M059J (cell line): Measurements from ENCODE around the gene SLC27A2. TPM values are rescaled to one million over a fixed set of nuclear protein-coding genes. Genes with fewer than 3 reads are reported as not detected.

Experiments
- DNase-seq: peaks from one replicate; pipeline ENCODE4 v3.0.0-alpha.2; 2012; ENCODE audit warnings: low read depth
- total RNA-seq: library from RNA; depleted of rRNA; stranded (reverse); fragments of >200 nt; shearing (Covaris generic); gene quantifications from 2 replicates; pipeline ENCODE4 v1.2.3, GENCODE V29; 2014

The SLC27A2 gene
- total RNA-seq, 1 experiment from 2014 or later, result 60.3 TPM

DNA sequence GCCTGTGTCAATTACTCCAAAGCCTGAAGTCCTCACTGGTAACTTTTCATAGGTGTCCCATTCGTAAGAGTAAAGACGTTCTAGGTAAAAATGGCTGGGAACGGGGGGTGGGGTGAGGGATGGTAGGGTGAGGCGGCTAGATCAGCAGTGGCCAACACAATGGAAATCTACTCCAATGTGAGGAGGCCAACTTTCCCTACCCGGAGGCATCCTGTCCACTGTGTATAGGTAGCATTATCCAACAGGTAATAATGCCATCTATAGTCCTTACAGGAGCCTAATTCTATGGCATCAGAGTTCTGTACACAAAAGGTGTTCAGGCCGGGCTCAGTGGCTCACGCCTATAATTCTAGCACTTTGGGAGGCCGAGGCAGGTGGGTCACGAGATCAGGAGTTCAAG, 54.4 kb downstream of the SLC27A2 start:
- no peak for DNase-seq

DNA sequence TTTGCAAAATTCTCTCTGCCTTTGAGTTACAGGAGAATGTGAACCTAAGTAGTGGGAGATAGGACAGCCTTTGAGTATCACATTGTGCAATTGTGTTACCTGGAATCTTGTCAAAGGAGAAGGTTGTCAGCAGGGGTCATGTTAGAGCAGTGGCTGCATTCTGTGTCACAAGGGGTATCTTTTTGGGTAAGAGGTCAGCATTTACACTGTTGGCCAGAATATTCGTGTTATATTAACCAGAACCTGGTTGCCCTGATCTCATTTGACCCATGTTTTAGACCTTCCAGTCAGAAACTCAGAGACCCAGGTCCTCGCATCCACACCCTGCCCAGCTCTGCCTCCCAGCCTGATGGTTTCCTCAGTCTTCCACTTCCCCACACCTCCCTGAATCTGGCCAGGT, 56.3 kb downstream of the SLC27A2 start:
- no peak for DNase-seq

DNA sequence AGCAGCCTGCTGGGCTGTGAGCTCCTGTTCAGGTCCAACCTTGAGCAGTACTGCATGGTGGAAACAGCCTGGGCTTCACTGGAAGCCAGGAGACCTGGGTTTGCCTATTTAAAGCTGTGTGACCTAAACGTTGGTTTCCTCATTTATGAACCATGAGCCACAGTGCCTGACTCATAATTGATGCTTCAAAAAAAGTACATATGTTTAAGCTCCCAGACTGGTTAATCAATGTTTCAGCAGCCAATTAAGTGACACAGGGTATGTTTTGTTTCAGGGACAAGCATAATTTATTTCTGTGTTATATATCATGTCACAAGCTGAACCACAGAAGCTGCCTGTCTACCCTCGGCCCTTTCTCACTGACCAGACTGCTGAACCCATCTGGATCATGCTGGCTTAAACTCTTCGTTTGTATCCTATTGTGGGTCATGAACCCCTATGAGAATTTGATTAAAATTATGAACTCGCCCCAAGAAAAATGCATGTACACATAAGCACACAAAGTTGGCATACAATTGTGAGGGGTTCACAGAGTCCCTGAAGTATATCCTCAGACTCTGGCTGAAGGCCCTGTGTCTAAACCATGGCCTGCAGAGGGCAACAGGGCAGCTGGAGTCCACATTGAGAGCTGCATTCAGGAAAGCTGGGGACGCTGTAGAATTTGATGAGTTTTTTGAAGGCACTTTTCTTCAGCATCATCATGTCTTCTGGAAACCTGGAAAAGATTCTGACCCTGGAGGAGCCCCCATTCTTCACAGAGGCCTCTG, 59.9 kb downstream of the SLC27A2 start:
- DNase-seq, result peak; percentile 53

DNA sequence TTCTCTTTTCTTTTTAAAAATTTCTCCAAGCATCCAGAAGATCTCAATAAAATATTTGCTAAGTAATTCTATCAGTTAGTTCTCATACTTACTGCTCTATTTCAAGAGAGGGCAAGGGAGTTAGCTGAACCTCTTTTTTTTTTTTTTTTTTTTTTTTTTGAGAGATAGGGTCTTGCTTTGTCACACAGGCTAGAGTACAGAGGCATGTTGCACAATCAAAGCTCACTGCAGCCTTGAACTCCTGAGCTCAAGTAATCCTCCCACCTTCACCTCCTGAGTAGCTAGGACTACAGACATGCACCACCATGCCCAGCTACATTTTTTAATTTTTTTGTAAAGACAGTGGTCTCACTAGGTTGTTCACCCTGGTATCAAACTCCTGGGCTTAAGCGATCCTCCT, 62.2 kb downstream of the SLC27A2 start:
- DNase-seq, result no peak

DNA sequence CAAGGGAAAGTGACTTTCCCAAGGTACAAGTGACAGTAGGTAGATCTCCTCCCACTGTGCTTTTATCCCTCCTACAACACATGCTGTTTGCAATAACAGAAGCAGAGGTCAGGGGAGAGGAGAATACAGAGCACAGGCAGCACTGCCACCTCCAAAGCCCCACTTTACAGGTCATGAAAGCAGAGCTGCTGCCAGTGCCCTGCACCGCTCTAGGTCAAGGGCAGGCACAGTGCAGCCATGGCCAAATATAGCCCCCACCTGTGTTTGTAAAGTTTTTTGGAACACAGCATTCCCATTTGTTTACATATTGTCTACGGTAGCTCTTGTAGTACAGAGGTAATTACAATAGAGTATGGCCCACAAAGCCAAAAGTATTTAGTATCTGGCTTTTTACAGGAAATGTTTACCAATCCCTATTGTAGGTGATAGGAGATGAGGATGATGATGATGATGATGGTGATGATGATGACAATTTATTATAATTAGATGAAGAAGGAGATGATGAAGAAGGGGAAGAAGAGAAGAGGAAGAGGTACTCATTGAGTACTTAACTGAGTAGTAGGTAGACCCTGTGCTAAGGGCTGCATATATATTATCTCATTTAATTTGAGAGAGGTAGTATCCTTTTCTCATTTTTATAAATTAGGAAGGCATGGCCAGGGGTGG, 63.1 kb downstream of the SLC27A2 start:
- no peak for DNase-seq

DNA sequence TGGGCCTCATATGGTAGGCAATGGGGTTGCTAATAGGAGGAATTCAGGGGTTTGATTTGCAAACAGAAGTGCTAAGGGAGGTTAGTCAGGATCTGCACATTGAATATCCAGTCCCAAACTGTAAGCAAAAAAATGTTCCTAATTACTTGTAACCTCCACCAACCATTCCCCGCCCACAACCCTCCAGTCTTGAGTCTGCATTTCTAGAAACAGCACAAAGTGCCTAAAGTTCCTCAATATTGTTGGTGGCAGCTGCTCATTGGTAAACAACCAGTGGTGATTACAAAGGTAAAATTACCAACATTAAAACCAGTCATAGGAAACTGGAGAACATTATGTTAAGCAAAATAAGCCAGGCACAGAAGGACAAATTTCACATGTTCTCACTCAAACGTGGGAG, 64.6 kb downstream of the SLC27A2 start:
- DNase-seq, result no peak

DNA sequence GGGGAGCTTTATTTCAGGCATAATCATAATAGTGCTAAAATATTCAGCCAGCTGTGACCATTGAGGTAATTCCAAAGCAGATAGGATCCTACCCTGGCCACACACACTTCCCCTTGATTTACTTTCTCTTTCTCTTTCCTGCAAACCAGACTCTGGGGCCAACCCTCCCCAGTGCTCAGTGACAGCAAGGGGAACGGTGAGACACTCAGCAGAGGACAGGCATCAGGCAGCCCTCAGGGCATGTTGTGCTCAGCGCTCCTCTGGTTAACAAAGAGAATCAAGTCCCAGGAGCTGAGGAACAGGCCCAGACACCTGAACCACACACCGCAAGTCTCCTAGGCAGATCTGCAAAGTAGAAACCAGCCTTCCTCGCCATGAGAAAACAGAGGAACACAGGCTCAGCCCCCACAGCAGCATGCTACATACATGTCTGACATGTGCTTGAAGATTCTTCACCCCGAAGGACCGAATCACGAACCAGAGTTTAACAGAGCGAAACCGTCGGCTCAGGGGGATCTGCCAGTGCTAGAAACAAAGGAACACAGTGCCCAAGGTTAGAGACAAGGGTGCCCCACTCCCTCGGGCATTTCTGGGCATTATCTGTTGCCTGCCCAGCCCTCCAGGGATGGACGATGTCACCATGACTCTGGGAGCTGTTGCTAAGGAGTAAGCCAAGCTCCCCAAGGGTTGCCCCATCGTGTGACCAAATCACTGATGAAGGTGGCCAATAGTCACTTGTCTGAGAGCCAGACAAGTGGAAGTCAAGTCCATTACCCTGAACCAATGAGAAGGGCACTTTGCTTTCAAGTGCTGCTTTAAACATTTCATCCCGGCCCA, 66.0 kb downstream of the SLC27A2 start:
- DNase-seq, result peak; percentile 86

DNA sequence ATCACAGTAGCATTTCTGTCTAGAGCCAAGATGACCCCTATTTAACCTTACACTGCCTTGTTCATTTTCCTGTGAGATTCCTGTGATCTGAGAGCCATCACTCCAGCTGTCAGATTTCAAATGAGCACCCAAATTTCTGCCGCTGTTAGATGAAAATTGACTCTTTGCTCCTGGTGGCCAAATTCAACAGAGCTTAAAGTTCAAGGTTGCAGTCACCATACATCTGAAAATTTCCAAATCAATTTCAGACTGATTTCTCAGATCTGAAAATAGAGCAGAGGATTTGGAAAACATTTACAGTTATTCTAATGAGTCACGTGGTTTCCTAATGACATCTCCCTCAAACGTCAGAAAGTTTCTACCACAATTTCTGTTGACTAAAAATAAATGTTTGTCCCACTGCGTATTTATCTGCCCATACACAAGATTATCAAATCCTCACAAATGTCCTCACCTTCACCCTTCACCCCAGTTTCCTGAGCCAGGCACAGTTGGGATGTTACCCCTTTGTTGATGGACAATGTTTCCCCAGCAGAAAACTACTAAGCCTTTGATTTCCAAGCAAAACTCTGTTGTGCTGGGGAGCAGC, 67.1 kb downstream of the SLC27A2 start:
- peak; percentile 17 for DNase-seq

DNA sequence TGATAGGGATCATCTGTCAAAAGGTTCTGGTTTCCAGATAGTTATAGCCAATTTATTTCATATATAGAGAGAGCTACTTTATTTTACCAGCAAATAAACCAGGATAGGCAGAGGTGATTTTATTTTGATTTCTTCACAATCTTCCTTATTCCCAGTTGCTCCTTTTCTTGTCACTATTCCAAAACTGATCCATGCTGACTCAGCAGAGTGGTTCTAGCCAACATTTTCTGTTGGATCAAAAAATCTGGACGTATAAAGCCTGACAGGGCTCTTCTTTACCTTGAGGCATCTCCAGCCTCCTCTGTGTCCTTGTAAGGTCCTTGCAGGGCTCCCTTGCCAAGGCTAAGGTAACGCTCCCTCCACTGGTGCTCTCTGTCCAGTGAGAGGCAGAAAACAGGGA, 67.7 kb downstream of the SLC27A2 start:
- DNase-seq, result no peak

DNA sequence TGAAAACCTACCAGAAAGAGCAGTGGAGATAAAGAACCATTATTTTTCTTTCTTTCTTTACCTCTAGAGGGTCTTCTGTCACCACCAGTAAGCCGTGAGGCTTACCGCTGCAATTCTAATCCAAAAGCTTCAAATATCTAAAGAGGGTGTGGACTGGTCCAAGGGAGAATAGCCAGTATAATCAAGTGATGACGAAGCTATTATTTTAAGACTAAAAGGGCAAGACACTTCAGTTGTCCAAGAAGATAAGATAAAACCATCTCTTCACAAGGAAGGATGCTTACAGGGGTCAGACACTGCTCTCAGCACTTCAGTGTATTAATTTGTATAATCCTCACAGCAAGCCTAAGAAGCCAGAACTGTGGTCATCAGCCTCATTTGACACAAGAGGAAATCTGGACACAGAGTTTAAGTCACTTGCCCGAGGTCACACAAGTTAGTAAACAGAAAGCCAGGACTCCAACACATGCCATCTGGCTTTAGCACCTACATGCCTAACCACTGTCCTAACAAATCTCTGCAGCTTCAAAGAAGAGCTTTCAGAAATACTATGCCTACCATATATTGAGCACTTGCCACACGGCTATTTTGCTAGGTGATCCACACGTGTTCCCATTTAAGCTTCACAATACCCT, 68.9 kb downstream of the SLC27A2 start:
- DNase-seq, result peak; percentile 31

DNA sequence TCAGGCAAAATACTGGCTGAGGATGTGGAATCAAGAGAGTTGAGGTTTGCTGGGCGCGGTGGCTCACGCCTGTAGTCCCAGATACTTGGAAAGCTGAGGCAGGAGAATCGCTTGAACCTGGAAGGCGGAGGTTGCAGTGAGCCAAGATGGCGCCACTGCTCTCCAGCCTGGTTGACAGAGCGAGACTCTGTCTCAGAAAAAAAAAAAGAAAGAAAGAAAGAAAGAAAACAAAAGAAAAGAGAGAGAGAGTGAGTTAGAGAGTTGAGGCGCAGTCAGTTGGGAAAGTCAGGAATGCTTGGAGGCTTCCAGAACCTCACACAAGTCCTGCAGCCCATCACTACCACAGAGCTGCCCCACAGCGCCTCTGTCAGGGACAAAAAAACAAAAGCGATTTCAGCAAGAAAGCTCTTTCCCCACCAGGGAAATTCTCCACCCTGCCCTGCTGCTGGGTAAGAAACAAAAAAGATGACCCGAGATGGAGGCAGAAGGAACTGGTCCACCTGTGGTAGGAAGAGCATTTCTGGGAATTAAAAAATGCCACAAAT, 69.7 kb downstream of the SLC27A2 start:
- peak; percentile 30 for DNase-seq

DNA sequence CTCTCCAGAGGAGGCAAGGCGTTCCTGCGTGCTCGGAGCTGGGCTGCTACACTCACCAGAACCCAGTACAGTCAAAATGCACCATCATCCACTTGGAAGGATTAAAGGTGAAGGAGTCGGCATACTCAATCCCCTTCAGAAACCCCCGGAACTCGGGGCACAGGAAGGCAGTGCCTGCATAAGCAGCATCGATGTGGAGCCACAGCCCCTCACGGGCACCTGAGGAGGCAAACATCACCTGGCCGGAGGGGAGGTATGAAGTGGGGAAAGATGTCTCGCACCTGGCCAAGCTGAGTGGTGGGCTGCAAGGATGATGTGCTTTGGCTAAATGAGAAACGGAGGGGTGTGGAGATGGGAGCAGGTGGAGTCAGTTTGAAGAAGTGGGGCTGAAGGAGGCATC, 70.6 kb downstream of the SLC27A2 start:
- no peak for DNase-seq

DNA sequence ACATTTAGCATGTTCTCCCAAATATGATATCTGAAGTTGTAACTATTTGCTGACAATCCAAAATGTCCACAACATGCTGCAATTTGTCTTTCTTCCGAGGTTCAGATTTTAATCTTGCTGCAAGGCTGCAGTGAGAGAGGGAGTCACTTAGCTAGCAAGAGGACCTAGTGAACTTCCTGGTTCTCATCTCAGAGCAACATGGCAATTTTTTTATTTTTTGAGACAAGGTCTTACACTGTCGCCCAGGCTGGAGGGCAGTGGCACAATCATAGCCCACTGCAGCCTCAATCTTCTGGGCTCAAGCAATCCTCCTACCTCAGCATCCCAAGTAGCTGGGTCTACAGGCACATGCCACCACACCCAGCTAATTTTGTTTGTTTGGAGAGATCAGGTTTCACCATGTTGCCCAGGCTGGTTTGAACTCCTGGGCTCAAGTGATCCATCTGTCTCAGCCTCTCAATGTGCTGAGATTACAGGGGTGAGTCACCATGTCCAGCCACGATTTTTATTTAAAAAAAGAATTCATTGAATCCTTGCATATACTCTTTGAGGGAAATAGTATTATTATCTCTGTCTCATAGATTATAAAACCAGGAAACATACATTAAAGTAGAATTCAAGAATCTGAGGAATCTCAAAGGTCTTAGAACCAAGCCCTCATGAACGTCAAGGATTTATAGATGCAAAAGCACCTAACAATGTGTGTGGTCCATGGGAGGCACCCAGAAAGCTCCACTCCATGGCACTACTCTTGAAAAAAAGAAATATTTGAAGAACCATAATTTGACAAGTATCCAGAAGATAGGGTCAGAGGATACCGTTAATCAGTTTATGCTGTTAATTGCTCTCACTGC, 74.4 kb downstream of the SLC27A2 start:
- peak; percentile 88 for DNase-seq

DNA sequence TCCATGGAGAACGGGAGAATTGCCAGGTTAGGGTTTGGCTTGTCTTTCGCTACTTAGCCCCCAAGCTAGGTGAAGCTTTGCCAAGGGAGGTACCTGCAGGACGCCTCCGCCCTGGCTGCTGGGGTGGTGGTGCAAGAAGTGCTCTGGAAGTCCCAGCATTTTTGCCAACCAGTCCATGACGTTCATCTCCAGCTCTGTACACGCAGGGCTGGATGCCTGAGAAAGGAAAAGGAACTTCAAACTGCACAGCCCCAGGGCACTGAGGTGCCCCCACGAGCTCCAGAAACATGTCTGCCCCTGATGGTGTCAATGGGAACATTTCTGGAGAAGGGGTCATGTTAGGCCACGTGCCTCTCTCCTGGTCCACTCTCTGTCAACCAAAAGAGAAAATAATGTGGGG, 75.3 kb downstream of the SLC27A2 start:
- no peak for DNase-seq

DNA sequence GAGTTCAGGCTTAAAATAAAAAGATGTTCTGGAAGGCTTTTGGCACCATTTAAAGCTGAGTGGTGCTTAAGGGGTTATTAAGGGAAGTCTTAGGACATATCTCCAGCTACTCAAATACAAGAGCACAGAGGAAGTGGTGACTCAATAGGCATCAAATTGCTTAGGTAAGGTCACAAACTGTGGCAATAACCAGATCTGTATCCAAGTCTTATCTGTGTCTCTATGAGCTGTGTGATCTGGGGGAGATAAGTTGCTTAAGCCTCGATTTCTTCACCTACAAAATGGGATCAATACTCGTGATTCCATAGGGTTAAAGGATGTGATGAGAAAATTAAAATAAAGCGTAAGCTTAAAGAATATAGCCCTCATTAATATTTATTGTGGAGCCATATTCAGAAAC, 75.9 kb downstream of the SLC27A2 start:
- DNase-seq, result peak; percentile 84

DNA sequence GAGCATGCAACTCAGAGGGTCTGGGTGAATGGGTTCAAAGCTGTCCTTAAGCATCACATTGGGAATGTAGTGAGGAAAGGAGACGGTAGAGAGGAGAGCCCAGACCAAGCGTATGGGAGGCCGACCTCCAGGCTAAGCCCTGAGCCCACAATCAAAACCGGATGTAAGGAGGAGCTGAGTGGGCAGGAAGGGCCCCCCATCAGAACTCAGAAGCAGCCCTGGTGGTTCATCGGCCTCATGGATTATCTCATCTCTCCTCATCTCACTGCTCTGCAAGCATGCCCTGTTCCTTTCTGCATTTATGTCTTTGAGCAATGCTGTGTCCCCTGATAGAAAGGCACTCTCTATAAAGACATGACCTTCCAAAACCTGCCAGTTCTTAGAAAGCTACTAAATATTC, 77.3 kb downstream of the SLC27A2 start:
- no peak for DNase-seq

DNA sequence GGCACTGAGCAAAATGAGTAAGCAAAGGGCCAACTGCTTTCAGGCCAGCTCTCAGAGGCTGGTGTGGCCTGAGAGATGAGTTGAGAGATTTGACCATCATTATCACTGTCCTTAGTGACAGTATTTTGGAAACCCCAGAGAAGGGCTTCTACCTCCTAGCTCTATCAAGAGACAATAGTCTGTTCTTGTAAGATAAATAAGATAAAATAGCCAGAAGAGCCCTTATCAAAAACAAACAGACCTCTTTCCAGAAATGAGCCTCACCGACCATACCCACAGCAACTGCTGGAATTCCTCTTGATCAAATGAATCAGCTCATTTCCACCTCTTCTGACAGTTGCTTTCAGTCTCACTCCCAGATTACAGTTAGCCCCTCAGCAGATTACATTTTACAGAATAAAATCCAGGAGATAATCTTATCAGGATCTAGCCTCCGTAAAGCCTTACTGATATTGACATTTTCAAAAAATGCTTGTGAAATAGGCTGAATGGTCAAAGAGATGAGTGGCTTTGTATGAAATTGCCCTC, 79.0 kb downstream of the SLC27A2 start:
- DNase-seq, result no peak

DNA sequence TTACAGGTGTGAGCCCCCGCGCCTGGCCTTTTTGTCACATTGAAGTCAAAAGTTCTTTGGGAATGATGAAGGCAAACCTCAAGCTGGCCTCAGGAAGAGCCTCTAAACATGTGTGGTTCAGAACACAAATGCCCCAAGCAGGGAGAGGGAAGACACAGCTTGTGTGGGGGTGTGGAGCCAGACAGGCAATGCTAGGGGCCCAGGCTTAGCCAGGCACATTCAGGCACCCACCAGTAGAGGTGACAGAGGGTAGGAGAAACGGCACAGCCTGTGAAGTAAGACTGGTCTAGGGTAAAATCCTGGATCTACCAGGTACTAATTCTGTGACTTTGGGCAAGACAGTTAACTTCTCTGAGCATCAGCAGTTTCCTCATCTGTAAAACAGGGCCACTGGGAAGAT, 80.0 kb downstream of the SLC27A2 start:
- DNase-seq, result no peak

DNA sequence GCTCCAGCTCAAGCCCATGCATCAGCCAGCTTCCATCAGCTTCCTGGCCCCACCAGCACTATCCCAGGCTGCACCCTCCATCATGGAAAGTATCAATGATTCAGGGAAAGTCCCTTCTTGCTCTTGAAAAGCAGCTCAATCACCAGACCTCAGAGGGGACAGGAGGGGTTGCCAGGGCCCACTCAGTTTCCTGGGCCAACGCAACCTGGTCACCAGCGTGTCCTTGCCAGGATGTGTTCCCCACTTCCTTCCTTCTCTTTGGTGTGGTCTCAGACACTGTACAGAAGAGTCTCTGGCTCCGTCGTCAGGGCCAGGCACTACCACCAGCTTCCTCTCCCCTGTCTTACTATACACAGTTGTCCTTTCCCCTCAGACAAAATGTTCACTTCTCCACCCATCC, 80.5 kb downstream of the SLC27A2 start:
- no peak for DNase-seq

DNA sequence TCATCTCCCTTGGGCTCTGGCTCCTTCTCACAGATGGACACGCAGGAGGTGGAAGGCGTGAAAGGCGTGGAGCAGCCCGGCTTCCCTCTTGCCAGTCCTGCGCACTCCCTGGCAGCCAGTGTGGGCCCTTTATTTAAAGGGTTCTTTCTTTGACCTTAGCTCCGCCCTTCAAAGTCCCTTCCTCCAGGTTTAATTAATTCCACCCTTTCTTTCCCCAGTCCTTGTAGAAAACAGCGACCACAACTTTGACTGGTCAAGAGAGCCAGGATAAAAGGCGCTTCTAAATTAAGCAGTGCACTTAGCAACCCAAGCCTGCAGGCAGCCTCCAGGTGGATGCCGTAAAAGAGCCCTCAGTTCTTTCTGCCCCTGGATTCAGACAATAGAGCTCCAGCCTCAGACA, 83.6 kb downstream of the SLC27A2 start, which contains the start of gene HDC:
HDC (minus strand) TSS at position 107 of the 400 bp plus-strand sequence; CDS start at position 4, 103 bp downstream.
- DNase-seq, result no peak
